Hematopoietic multipotent progenitor cell treated with erythropoietin and hydrocortisone succinate and interleukin-3 and kit ligand, for 8 days (in vitro differentiated cells): ENCODE results near the gene SLC16A13.
A peak's percentile ranks its signal among the peaks of the same experiment; 100 is the strongest.
"Not testable (repeated sequence)": the region's sequence is repeated elsewhere in the genome, so short reads cannot be mapped to it uniquely, and the experiment has no call there.

Source experiments
- DNase-seq: peaks from one replicate; pipeline ENCODE4 v3.0.0-alpha.2; 2015

The SLC16A13 gene

GRCh38 chr17:7068268-7068667, 32.5 kb downstream of the SLC16A13 start:
- no peak for DNase-seq

GRCh38 chr17:7070712-7071111, 34.9 kb downstream of the SLC16A13 start:
- no peak for DNase-seq

GRCh38 chr17:7072406-7072805, 36.6 kb downstream of the SLC16A13 start:
- no peak for DNase-seq

- DNase-seq = no peak
These were observed 39.1 kb downstream of the SLC16A13 start for GRCh38 chr17:7074931-7075330.

- no peak for DNase-seq
These were observed 42.2 kb downstream of the SLC16A13 start for GRCh38 chr17:7077911-7078546.

- no peak for DNase-seq
These were observed 42.9 kb downstream of the SLC16A13 start for GRCh38 chr17:7078711-7079110.

- no peak for DNase-seq
These were observed 44.0 kb downstream of the SLC16A13 start, which contains the start of gene CLEC10A for GRCh38 chr17:7079581-7080455. Gene CLEC10A, minus strand, starts transcription at chr17:7080251. Its CDS starts 1,439 bp downstream, at chr17:7078812.

GRCh38 chr17:7080456-7081041, 44.7 kb downstream of the SLC16A13 start:
- no peak for DNase-seq

- DNase-seq = no peak
These were observed 45.7 kb downstream of the SLC16A13 start for GRCh38 chr17:7081341-7082062.

GRCh38 chr17:7083592-7083991, 47.8 kb downstream of the SLC16A13 start:
- no peak for DNase-seq

GRCh38 chr17:7084088-7084487, 48.3 kb downstream of the SLC16A13 start:
- peak; percentile 22 for DNase-seq

- not testable (repeated sequence) for DNase-seq
These were observed 52.6 kb downstream of the SLC16A13 start for GRCh38 chr17:7088442-7088841.

GRCh38 chr17:7089570-7089969, 53.8 kb downstream of the SLC16A13 start:
- not testable (repeated sequence) for DNase-seq
